T47D (cell line): ENCODE results near the gene TPPP2.

Experiments
- DNase-seq, 2 experiments: peaks; one replicate each; pipeline versions ENCODE4 v3.0.0 to v3.0.0-alpha.2; 2011 to 2012; ENCODE audit warnings: low read depth in 1 of 2, low spot score in 1 of 2
- JUND ChIP-seq: IDR thresholded peaks from 2 replicates; pipeline ENCODE4 v1.6.1; 2012; ENCODE audit warnings: low read depth
- in situ Hi-C: cut with HindIII; loops from 2 replicates; pipeline ENCODE4 v1.10.0; 2016; ENCODE audit warnings: low sequenced_read_pairs, low pct_unique_long_range_greater_than_20kb

The TPPP2 gene

GRCh38 chr14:21048638-21049037, 18.6 kb downstream of the TPPP2 start:
- in situ Hi-C loops = no loop called here
- DNase-seq = no peak
- no peak for TF ChIP-seq JUND

GRCh38 chr14:21049271-21049673, 19.3 kb downstream of the TPPP2 start:
- in situ Hi-C loops = no loop called here
- DNase-seq = no peak
- no peak for TF ChIP-seq JUND

GRCh38 chr14:21050597-21050996, 20.6 kb downstream of the TPPP2 start:
- in situ Hi-C loops = no loop called here
- no peak for TF ChIP-seq JUND

GRCh38 chr14:21053184-21054122, 23.4 kb downstream of the TPPP2 start:
- no peak for TF ChIP-seq JUND
- DNase-seq = no peak
- in situ Hi-C loops = no loop called here

More at GRCh38 chr14:21050597-21050996, 20.6 kb downstream of the TPPP2 start:
- DNase-seq = no peak

GRCh38 chr14:21054123-21054767, 24.2 kb downstream of the TPPP2 start:
- no peak for TF ChIP-seq JUND
- DNase-seq = no peak
- in situ Hi-C loops = no loop called here

- TF ChIP-seq JUND = no peak
- in situ Hi-C loops = no loop called here
- no peak for DNase-seq
Observed at GRCh38 chr14:21054768-21055145, 24.7 kb downstream of the TPPP2 start.

GRCh38 chr14:21055432-21056117, 25.6 kb downstream of the TPPP2 start:
- DNase-seq = no peak
- in situ Hi-C loops = no loop called here
- TF ChIP-seq JUND = no peak

- no peak for DNase-seq
- no peak for TF ChIP-seq JUND
- in situ Hi-C loops = no loop called here
Observed at GRCh38 chr14:21056520-21057163, 26.6 kb downstream of the TPPP2 start.

GRCh38 chr14:21057803-21058675, 28.0 kb downstream of the TPPP2 start, which contains the start of gene RNASE8:
TSS of gene RNASE8 (plus strand) at chr14:21057822. CDS start at chr14:21057893, 71 bp downstream.
- in situ Hi-C loops = no loop called here

GRCh38 chr14:21058903-21059302, 28.9 kb downstream of the TPPP2 start:
- in situ Hi-C loops = no loop called here

More at GRCh38 chr14:21057803-21058675, 28.0 kb downstream of the TPPP2 start, which contains the start of gene RNASE8:
- TF ChIP-seq JUND = no peak
- DNase-seq = no peak

GRCh38 chr14:21059842-21060613, 30.0 kb downstream of the TPPP2 start:
- DNase-seq = no peak
- TF ChIP-seq JUND = no peak
- in situ Hi-C loops = no loop called here

More at GRCh38 chr14:21058903-21059302, 28.9 kb downstream of the TPPP2 start:
- no peak for DNase-seq
- no peak for TF ChIP-seq JUND
